NCI-H2029 treated with DMSO at 0.1 percent for 48 hours (cell line): ENCODE measurements around the gene TAF7L.
"Not testable (repeated sequence)": the region's sequence is repeated elsewhere in the genome, so short reads cannot be mapped to it uniquely, and the experiment has no call there.

ENCODE experiments used
- DNase-seq: peaks from one replicate; lab custom pipeline; 2025; lab: John Stamatoyannopoulos, UW

The TAF7L gene

GRCh38 chrX:101290957-101291603, at the start of gene TAF7L:
TSS of gene TAF7L (minus strand) at chrX:101291334. CDS start at chrX:101287543, 3,791 bp downstream.
- no peak for DNase-seq

- DNase-seq, result no peak
Measured at GRCh38 chrX:101337776-101338271, 46.7 kb upstream of the TAF7L start.

- DNase-seq, result not testable (repeated sequence)
Measured at GRCh38 chrX:101334310-101334709, 43.2 kb upstream of the TAF7L start.

- not testable (repeated sequence) for DNase-seq
Measured at GRCh38 chrX:101326600-101326999, 35.5 kb upstream of the TAF7L start.

- no peak for DNase-seq
Measured at GRCh38 chrX:101303790-101304189, 12.7 kb upstream of the TAF7L start.

GRCh38 chrX:101295603-101296002, 4.5 kb upstream of the TAF7L start:
- not testable (repeated sequence) for DNase-seq

GRCh38 chrX:101287402-101287801, 3.7 kb downstream of the TAF7L start:
- peak; percentile 43 for DNase-seq

GRCh38 chrX:101276238-101276637, 14.9 kb downstream of the TAF7L start:
- no peak for DNase-seq

GRCh38 chrX:101274198-101274597, 16.9 kb downstream of the TAF7L start:
- no peak for DNase-seq

- DNase-seq, result no peak
Measured at GRCh38 chrX:101265869-101266428, 25.2 kb downstream of the TAF7L start.

GRCh38 chrX:101263766-101264165, 27.4 kb downstream of the TAF7L start:
- no peak for DNase-seq

GRCh38 chrX:101262590-101262989, 28.5 kb downstream of the TAF7L start:
- DNase-seq, result no peak

- no peak for DNase-seq
Measured at GRCh38 chrX:101260435-101260834, 30.7 kb downstream of the TAF7L start.

- no peak for DNase-seq
Measured at GRCh38 chrX:101258259-101258581, 32.9 kb downstream of the TAF7L start.

GRCh38 chrX:101257448-101258258, 33.5 kb downstream of the TAF7L start:
- no peak for DNase-seq

GRCh38 chrX:101252634-101253033, 38.5 kb downstream of the TAF7L start:
- no peak for DNase-seq

GRCh38 chrX:101241531-101241930, 49.6 kb downstream of the TAF7L start:
- DNase-seq, result no peak

GRCh38 chrX:101237041-101237440, 54.1 kb downstream of the TAF7L start:
- DNase-seq, result no peak

GRCh38 chrX:101232316-101232715, 58.8 kb downstream of the TAF7L start:
- no peak for DNase-seq

GRCh38 chrX:101231080-101231479, 60.1 kb downstream of the TAF7L start:
- DNase-seq, result no peak

GRCh38 chrX:101230636-101231035, 60.5 kb downstream of the TAF7L start:
- no peak for DNase-seq

GRCh38 chrX:101229170-101229569, 62.0 kb downstream of the TAF7L start:
- DNase-seq, result no peak

- DNase-seq, result no peak
Measured at GRCh38 chrX:101223226-101223625, 67.9 kb downstream of the TAF7L start.
